Measurements from ENCODE around the gene TUBG2. TPM values are rescaled to one million over a fixed set of nuclear protein-coding genes. Genes with fewer than 3 reads are reported as not detected.

The TUBG2 gene
- total and polyA plus RNA-seq, 2 of the 8 experiments (the other 6 are each of a cell fraction or from before 2014, with no cell fraction given): 14.8 to 16.6 TPM

DNA sequence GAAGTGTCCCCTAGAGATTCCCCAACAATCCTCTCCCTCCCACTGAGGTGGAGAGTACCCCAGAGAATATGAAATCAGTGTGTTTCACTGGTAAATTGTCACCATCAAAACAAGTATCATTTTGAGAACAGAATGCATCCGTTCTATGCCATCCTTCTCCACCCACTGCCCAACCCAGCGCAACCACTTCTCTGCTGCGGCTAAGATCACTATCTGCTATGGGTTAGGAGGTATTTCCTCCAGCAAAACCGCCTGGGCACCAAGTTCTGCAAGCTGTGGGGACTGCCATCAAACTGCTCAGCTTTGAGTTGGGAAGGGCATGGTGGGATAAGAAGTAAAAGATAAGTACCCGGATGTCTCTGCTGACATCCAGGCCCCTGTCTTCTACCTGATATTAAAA, 47.6 kb downstream of the TUBG2 start:
- no peak overlapping the region for H3K56ac ChIP-seq (replicated peaks; ENCODE audit: insufficient read length, low read depth, low read length)
- H3K4me3 ChIP-seq (ENCODE audit: extremely low read depth in 1 of 4, insufficient read depth in 2 of 4, low read depth in 3 of 4, low read length in 4 of 4): no peak overlapping the region
- H3K79me1 ChIP-seq (ENCODE audit: low read depth, low read length): no peaks in the 10 kb centered on the region
- no peak overlapping the region for H3K9ac ChIP-seq (replicated peaks in 1 of 4; ENCODE audit: extremely low read depth in 1 of 4, low read depth in 3 of 4, low read length in 3 of 4)
- H2BK120ac ChIP-seq (replicated peaks; ENCODE audit: low read depth, low read length): no peak overlapping the region
- no peak overlapping the region for H3K4ac ChIP-seq (replicated peaks; ENCODE audit: insufficient read length, low read depth, low read length)
- H2BK20ac ChIP-seq (ENCODE audit: low read length): no peak overlapping the region
- no peak overlapping the region for H4K5ac ChIP-seq (ENCODE audit: insufficient read length, low read depth, low read length)
- no peaks in the 10 kb centered on the region for H3K79me2 ChIP-seq (ENCODE audit: control insufficient read depth in 1 of 2, insufficient read depth in 2 of 2, low read length in 2 of 2)
- no peak overlapping the region for H3K23ac ChIP-seq (ENCODE audit: insufficient read length)
- H3K27ac ChIP-seq (ENCODE audit: low read depth, low read length): no peak overlapping the region
- H3K27me3 ChIP-seq (replicated peaks in 1 of 4; ENCODE audit: control insufficient read depth in 3 of 4, extremely low read depth in 1 of 4, insufficient read depth in 3 of 4, low read length in 3 of 4): no peaks in the 10 kb centered on the region
- no peaks in the 10 kb centered on the region for H3K23me2 ChIP-seq (ENCODE audit: low read depth, low read length)
- no peak overlapping the region for H3K18ac ChIP-seq (ENCODE audit: extremely low read depth, low read length)
- no peak for FAIRE-seq
- H2AK5ac ChIP-seq (ENCODE audit: low read depth, low read length): no peak overlapping the region
- TF ChIP-seq RNF2 (IDR thresholded peaks at IDR 0.05; ENCODE audit: borderline replicate concordance, low read depth, low read length, missing control alignments, poor library complexity, severe bottlenecking) (no peak), GTF2F1 (IDR thresholded peaks at IDR 0.05; ENCODE audit: borderline replicate concordance, low read depth, low read length) (no peak), JUND (IDR thresholded peaks at IDR 0.05; ENCODE audit: low read length) (no peak), ZNF274 (IDR thresholded peaks at IDR 0.05; ENCODE audit: borderline replicate concordance, extremely low read depth, low read length) (no peak), JUN (IDR thresholded peaks at IDR 0.05; ENCODE audit: low read depth, low read length) (no peak), KDM1A (IDR thresholded peaks at IDR 0.05; ENCODE audit: borderline replicate concordance, low read length) (no peak), MAFK (IDR thresholded peaks at IDR 0.05; ENCODE audit: low read depth, low read length) (no peak), KDM5A (IDR thresholded peaks at IDR 0.05; ENCODE audit: low read length) (no peak), GABPA (IDR thresholded peaks at IDR 0.05; ENCODE audit: borderline replicate concordance, insufficient read depth, low read length) (no peak), KDM4A (IDR thresholded peaks at IDR 0.05; ENCODE audit: low read depth, low read length, severe bottlenecking) (no peak), TCF12 (IDR thresholded peaks at IDR 0.05; ENCODE audit: low read depth, low read length) (no peak), SP1 (IDR thresholded peaks at IDR 0.05; ENCODE audit: low read depth, low read length) (no peak)
- no peak overlapping the region for H3K4me2 ChIP-seq (ENCODE audit: insufficient read depth in 1 of 2, low read depth in 2 of 2, low read length in 2 of 2)
- no peak overlapping the region for H2BK5ac ChIP-seq (ENCODE audit: low read depth, low read length)
- no peak overlapping the region for H4K8ac ChIP-seq (ENCODE audit: extremely low read depth, insufficient read depth, low read length)
- ChIA-PET CTCF (ENCODE audit: partially characterized antibody) (interaction anchor here (0.6 kb wide), 1 partner anchor 125 kb away, joined by 3 read pairs; no protein-coding TSS in a partner anchor), POLR2A (ENCODE audit: partially characterized antibody) (interaction anchor here (1.3 kb wide), 1 partner anchor 11 kb away, joined by 5 read pairs; no protein-coding TSS in a partner anchor)
- no peaks in the 10 kb centered on the region for H3K4me1 ChIP-seq (replicated peaks in 1 of 4; ENCODE audit: control insufficient read depth in 3 of 4, insufficient read depth in 4 of 4, low read length in 3 of 4)
- no peaks in the 10 kb centered on the region for H4K20me1 ChIP-seq (replicated peaks in 1 of 2; ENCODE audit: control insufficient read depth in 1 of 2, insufficient read depth in 2 of 2, low read length in 2 of 2)
- H4K91ac ChIP-seq (replicated peaks; ENCODE audit: insufficient read length, low read length): no peak overlapping the region
- 91% methylated on average over 5 of the region's 5 CpGs; no CpG with 5 or more reads in 1 of the 2 experiments for WGBS, 2 experiments (ENCODE audit: extremely low coverage in 1 of 2, insufficient coverage in 1 of 2, insufficient read length in 1 of 2, insufficient replicate concordance in 2 of 2, low coverage in 1 of 2, low lambda C conversion rate in 2 of 2, missing lambda C conversion rate in 1 of 2)
- no peak overlapping the region for H2AFZ ChIP-seq (ENCODE audit: low read length)
- H3K14ac ChIP-seq (ENCODE audit: insufficient read length): no peak overlapping the region
- H3K9me3 ChIP-seq (ENCODE audit: insufficient read depth in 2 of 2, low read depth in 1 of 2, low read length in 1 of 2): no peaks in the 10 kb centered on the region
- H2BK15ac ChIP-seq (ENCODE audit: low read length): no peak overlapping the region
- peaks cover 6 to 71% (median 38%) of the 10 kb centered on the region in 4 experiments for H3K36me3 ChIP-seq (ENCODE audit: control insufficient read depth in 2 of 4, insufficient read depth in 4 of 4, low read length in 3 of 4)
- H2BK12ac ChIP-seq (ENCODE audit: low read depth, low read length): no peak overlapping the region
- no peak for DNase-seq (ENCODE audit: low read depth in 1 of 2, low spot score in 2 of 2)
